GM18502 (cell line): ENCODE results near the gene TBC1D2.

Experiments
- ATAC-seq: cut with Tn5 transposase; IDR thresholded peaks from one replicate; pipeline ENCODE4 v1.9.1; 2021; ENCODE audit warnings: mild to moderate bottlenecking; ENCODE audit not compliant: unreplicated experiment, poor library complexity

The TBC1D2 gene

DNA sequence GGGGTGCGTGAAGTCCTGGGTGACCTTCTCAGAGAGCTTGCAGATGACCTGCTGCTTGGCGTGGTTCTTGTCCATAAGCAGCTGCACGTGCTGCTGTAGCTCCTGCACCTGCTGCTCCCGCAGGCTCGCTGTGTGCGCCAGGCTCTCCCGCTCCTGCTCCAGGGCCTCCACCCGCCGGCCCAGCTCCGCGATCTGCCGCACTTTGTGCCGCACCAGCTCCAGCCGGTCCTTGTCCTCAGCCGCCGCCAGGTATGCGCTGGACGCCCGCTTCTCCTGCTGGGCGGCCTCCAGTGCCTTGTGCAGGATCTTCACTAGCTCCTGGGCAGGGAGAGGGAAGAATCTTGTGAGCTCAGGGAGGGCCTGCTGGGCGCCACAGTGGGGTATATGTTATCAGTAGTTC lies 34.5 kb downstream of the TBC1D2 start:
- no peak for ATAC-seq

DNA sequence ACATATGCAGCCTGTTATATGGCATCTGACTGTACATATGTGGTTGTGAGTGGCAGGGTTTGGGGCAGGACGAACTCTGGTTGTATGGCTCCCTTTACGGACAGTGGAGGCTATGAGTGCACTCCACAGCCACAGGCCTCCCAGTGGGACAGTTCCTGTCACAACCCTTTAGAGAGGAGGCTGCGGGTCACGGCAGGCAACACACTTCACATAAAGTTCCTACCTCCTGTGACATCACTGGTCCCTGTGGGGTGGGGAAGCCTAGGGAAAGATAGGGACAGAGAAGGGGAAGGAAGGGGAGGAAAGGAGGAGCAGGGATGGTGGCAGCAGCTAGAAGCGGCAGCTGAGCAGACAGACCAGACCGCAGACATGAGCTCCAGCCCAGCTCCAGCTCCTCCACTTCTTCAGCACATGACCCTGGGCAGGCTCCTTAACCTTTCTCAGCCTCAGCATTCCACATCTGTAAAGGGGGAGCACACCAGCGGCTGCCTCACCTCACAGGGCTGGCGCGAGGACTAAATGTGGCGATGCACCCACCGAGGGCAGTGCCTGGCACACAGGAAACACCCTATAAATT lies 35.6 kb downstream of the TBC1D2 start:
- no peak for ATAC-seq

DNA sequence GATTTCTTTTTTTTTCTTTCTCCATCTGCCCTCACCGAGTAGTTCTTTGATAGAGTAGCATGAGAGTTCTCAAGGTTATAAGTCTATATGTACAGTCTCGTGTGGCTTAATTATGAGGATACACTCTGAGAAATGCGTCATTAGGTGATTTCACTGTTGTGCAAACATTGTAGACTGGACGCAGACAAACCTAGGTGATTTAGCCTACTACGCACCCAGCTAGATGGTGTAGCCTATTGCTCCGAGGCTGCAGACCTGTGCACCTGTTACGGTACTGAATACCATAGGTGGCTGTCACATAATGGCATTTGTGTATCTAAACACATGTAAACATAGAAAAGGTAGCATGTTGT lies 36.1 kb downstream of the TBC1D2 start:
- ATAC-seq, result no peak

DNA sequence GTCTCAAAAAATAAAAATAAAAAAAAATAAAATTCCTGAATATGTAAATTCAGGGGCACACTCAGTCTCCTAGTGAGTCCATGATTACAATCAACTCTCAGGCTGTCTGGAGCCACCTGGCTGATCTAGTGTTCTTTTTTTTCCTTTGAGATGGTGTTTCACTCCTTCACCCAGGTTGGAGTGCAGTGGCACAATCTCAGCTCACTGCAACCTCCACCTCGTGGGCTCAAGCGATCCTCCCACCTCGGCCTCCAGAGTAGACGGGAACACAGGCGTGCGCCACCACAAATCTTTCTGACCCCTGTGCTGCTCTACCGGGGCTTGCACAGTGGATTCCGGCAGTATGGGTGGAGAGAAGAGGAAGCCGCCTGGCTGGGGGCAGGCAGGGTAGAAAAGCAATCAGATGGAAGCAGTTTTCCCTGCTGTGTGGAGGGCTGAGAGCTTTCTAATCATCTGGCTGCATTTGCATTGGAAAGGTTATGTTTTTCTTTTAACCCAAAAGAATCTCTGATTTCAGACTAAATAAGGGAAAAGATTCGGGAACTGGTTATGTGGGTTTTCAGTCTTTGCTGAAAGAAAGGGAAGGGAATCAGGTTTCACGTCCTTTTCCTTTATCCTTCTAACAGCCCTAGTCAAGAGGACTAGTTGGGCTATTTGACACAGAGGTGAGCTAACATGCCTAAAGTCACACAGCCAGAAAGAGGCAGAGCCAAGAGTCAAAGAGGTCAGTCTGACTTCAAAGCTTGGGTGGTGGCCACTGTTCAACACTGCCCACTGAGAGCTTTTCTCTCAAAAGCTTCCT lies 36.7 kb downstream of the TBC1D2 start:
- no peak for ATAC-seq

DNA sequence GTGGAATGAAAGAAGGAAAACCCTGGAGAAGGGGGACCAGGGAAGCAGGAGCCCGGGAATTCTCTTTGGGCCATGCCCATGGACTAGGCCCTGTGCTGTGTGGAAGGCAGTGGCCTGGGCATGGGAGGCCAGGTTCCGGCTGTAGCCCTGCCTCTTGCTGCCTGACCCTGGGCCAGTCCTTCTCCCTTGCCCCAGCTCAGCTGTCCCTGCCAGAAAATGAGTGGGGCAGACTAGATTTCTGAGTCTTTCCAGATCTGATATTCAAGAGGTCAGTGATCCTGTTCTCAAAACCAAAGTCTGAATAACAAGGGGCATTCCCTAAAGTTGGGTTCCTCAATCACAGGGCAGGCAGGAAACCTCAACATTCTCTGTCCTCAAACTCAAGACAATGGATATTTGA lies 38.2 kb downstream of the TBC1D2 start:
- ATAC-seq, result no peak

DNA sequence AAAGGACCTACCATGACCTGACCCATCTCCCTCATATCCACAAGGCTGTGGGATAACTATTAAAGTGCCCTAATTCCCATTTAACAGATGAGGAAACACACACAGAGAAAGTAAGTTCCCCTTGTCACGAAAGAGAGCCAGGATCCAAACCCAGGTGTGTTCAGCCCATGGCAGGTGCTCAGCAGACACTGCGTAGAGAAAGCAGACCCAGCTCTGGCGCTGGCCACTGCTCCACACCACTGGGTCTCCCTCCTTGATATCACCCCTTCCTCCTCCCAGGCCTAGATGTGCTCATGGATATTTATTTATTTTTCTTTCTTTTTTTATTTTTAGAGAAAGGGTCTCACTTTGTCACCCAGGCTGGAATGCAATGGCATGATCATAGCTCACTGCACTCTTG lies 39.1 kb downstream of the TBC1D2 start:
- no peak for ATAC-seq

DNA sequence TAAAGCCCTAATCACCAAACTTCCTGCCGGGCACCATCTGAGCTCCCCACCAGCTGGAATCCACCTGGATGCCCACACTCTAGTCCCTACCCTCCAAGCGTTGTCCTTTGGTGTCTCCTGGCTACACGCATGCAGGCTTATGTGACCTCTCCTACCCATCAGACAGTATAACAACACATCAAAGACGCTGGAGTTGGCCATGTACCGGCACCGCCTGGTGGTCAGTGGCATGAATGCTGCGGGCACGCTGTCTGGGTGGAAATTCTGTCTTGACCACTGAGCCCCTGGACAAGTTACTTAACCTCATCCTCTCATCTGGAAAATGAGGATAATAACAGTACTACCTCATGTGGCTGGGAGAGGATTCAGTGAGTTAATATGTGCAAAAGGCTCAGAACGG lies 39.6 kb downstream of the TBC1D2 start:
- ATAC-seq, result no peak

DNA sequence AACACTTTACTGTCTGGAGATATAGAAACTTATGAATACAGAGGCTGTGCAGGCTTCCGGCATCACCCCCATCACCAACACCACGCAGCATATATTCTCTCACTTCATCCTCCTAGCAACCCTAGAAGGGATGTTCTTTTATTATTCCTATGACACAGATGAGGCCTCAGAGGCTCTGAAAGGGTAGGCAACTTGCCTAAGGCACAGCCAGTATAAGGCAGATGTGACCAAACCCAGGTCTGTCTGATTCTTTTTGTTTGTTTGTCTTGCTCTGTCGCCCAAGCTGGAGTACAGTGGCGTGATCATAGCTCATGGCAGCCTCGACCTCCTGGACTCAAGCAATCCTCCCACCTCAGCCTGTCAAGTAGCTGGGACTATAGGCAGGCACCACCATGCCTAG lies 40.2 kb downstream of the TBC1D2 start:
- ATAC-seq, result no peak

DNA sequence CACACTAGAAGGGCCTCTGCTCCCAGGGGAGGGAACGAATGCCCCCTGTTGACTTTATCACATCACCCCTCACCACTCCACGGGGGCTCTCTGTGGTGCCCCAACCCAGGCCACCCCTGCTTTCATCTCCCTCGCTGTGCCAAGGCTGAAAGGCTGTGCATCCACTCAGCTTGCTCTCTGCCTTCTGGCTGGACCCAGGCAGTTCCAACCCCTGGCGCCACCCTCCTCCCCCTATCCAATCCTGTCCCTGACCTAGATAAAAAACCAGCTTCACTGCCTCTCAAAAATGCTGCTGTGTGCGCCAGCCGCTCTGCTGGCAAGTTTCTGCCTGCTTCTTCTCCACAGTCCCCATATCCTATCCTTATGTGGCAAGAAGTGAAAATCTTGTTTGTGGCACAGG lies 40.6 kb downstream of the TBC1D2 start:
- no peak for ATAC-seq

DNA sequence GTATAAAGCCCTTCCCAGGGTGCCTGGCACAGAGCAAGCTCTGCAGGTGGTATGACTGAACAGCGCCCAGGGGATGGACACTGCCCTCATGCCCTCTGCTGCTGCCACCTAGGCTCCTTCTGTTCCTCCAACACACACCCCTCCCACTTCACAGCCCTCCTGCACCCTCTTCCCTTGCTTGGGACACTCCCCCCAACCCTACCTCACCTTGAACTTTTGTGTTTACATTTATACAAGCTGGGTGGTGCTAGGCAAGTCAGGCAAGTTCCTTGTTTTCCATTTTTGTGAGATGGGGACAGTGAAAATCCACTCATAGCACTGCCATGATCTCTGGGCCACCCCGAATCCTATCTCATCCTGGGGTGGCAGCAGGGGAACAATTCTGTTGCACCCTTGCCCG lies 44.2 kb downstream of the TBC1D2 start:
- no peak for ATAC-seq

DNA sequence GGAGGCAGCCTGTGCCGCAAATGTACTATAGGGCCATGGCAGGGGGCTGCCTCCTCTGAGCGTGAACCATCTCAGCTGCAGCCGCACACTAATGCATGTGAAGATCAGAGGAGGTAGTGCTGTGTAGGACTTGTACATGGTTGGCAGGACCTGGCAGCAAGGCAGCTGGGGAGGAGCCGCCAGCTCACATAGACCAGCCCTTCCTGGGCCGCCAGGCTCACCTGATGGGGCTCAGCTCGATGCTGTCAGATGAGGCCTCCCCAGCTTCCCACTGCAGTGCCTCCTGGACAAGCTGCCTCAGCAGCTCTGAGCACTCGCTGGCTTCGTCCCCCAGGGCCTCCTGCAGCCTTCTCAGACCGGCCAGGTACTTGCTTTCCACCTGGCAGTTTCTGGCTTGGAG lies 45.0 kb downstream of the TBC1D2 start:
- ATAC-seq, result no peak

DNA sequence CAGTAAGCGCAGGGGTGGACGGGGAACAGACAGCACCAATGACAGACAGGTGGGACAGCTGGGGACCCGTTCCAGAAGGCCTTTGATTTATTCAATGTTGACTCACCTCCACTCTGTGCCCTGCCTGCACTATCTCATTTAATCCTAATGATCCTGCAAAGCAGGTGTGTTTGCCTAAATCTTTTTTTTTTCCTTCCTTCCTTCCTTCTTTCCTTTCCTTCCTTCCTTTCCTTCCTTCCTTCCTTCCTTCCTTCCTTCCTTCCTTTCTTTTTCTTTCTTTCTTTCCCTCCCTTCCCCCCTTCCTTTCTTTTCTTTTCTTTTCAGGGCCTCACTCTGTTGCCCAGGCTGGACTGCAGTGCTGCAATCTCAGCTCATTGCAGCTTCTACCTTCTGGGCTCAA lies 45.9 kb downstream of the TBC1D2 start:
- ATAC-seq, result no peak

DNA sequence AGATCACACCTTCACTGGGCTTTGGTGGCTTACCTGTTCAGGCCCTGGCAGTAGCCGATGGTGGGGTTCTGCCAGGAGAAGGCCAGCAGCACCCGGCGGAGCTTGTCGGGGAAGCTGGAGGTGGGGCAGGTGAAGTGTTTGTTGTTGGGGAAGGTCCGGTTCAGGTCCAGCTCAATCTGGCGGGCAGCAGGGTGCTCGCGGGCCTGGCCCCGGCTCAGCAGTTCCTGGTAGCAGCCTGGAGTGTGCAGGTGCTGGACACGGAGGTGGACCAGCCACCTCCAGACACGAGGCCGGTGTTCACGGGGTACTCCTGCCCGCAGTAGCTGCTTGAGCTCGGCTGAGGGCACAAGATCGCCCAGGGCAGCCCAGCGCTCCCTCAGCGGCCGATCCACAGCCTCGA lies 46.8 kb downstream of the TBC1D2 start:
- no peak for ATAC-seq

DNA sequence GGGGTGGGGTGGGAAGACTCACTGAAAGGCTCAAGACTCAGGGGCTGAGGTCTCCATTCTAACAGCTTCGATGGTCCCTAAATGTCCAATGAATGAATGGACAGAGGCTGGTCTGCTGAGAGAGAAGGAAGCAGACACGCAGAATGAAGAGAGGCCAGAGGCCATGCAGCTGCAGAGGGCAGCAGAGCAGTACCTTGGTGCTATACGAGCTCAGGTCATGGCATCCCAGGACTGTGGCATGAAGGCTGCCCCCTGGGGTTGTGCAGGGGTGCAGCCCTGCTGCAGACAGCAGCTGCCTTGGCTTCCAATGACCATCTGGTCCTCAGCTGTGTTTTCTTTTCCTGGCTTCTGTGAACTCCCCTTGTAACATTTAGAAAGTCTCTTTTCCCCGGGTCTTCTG lies 47.8 kb downstream of the TBC1D2 start:
- ATAC-seq, result no peak

DNA sequence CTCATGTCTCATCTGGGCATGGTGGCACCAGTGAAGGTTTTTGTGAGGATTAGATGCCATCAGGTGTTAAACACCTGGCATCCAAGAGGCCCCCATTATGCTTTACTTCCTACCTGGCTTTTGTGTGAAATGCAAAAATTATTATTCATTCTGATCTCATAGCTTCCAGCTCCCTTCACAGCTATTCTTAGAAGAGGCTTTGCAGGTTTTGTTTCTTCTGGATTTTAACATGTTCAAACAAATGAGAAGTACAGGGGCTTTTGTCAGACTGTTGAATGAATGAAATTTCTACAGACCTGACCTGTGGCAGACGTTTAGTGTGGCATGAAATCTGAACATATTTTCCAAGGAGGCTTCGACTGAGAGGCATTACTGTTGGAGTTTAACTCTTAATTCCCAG lies 48.7 kb downstream of the TBC1D2 start:
- ATAC-seq, result no peak

DNA sequence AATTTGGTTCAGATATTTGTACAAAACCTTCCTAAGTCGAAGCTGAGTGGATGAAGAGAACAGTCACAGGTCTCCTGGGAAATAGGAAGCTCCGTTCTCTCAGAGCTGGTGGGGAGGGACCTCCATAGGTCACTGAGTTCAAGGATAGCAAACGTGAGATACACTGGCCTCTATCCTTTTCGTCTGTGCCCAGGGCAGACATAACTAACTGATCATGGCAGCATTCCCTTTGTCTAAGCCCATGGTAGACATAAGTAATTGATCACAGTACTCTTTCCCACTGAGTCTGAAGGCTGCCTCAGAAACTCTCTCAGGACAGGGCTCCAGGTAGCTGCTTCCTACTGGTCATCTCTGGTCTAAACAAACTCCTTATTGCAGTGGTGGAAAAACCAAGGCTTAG lies 50.8 kb downstream of the TBC1D2 start:
- no peak for ATAC-seq

DNA sequence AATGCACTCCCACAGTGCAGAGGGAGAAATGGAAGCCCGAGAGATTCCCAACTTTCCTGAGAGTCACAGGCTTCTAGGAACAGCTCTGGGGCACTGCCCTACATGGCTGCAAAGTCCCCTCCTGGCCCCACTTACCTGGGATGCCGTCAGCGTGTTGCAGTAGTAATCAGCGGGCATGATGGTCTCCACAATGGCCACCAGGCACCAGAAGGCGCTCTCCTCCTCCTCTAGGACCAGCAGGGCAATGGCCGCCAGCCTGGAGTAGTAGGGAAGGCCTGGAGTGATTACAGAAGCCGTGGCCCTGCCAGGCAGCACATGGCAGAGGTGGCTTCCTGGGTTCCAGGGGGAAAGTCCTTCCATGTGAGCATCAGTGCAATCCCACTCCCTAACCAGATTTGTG lies 52.3 kb downstream of the TBC1D2 start:
- no peak for ATAC-seq

DNA sequence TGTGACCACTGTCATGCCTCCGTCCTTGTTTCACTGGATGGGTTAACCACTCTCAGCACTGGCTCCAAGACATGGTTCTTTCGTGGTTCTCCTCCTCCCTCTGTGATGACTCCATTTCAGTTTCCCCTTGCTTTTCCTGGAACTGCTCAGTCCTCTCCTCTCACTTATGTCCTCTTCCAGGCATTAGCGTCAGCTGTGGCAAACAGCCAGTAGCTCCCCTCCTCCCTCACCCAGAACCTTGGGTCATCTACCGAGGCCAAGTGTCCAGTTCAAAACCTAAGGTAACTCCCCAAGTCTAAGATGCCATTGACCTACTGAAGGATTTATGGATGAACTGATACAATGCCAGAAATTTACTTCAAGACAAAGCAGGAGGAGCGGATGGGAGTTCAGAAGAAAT lies 53.2 kb downstream of the TBC1D2 start:
- ATAC-seq, result no peak

DNA sequence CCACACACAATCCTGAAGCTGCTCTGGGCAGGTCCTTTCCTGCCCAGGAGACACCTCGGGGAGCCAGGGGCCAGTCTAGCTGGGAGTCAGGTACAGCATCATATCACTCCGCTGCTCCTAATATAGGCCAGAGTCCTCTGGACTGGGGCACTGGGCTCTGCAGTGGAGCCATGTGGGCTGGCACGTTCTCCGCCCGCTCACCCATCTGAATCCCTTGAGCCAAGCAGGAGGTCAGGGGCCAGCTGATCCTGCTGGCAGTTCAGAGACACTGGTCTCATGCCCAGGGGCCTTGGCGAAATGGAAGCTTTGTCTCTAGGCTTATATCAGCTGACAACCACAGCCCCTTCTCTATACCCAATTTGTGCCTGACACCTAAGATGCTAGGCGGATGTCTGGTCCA lies 53.7 kb downstream of the TBC1D2 start:
- no peak for ATAC-seq

DNA sequence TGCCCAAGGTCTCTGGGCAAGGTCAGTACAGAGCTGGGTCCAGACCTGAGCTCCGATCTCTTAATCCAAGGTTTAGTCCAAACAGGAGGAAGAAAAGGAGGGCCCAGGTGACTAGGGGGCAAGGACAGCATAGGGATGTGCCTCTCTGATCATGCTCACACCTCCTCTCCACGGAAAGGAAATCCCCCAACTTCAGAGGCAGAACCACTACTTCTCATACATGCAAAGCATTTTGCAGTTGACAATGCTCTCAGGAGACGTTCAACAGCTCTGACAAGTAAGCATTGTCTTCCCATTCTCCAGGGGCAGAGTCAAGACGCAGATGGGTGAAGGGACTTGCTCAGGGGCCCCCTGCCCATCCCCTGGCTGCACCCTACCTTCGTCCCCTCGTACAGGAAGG lies 54.3 kb downstream of the TBC1D2 start:
- ATAC-seq, result no peak

DNA sequence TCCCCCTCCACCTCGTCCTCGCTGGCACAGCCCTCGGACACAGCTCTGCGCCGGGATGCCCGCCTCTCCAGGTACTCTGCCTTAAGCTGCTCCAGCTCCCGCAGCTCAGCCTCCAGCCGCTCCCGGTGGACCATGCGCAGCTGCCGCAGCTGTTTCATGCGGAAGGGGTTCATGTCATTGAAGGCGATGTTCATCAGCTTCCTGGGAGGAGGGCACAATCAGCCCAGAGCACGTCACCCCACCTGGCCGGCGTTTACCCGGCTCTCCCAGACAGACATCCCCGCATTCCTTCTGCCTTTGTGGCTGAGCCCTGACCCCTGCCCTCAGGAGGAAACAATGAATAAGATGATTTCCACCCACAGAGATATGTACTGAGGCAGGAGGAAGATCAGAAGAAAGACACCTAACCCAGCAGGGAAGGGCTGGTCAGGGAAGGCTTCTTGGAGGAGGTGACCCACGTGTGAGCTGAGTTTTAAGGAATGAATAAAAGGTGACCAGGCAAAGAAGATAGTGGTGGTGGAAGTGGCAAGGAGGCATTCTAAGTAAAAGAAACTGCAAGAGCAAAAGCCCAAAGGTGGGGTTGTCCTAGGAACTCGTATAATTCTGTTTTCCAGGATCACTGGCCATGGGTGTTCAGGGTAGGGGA lies 55.9 kb downstream of the TBC1D2 start:
- no peak for ATAC-seq

DNA sequence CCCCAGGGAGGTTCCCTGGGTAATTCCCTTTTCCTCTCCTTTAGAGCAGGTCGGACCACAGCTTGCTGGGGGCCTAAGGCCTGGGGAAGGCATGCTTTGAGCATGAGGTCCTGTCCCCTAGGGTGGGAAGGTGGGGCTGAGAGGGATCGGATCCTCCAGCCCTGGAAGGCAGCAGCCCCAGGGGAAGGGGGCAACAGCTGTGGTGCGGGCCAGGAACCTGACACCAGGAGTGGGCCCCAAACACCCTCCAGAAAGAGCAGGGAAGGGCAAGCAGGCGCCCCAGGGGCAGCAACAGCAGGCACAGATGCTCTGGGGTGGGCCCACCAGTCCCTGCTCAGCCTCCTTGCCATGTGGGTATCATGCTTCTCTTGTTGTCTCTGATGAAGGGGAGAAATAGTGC lies 59.8 kb downstream of the TBC1D2 start:
- no peak for ATAC-seq
